ENCODE measurements around the gene PRKAG2. TPM values are rescaled to one million over a fixed set of nuclear protein-coding genes. Genes with fewer than 3 reads are reported as not detected.

The PRKAG2 gene
- total RNA-seq, 2 donors from 2014 or later, result 23.2 to 28.4 TPM

GRCh38 chr7:151773797-151774196 is 103.1 kb downstream of the PRKAG2 start:
- H3K4me1 Mint-ChIP-seq (ENCODE audit: low read depth), result peaks cover 27% of the 10 kb centered on the region
- no peak for ATAC-seq (replicated peaks in 1 of 2)

GRCh38 chr7:151770232-151770631 is 106.7 kb downstream of the PRKAG2 start:
- Mint-ChIP-seq H3K9me3 (no peaks in the 10 kb centered on the region), H3K4me3 (peak overlapping the region; percentile 83 to 90), H3K36me3 (ENCODE audit: insufficient read depth in 2 of 2) (peaks cover 3 to 6% of the 10 kb centered on the region in 2 donors), H3K27ac (peak overlapping the region; percentile 62), H3K4me1 (ENCODE audit: low read depth) (peaks cover 62% of the 10 kb centered on the region), H3K27me3 (ENCODE audit: low read depth) (no peaks in the 10 kb centered on the region)
- ATAC-seq (replicated peaks in 1 of 2) (no peak), DNase-seq (no peak)

More at GRCh38 chr7:151773797-151774196, 103.1 kb downstream of the PRKAG2 start:
- Mint-ChIP-seq H3K36me3 (ENCODE audit: insufficient read depth in 2 of 2) (no peaks in the 10 kb centered on the region), H3K27me3 (ENCODE audit: low read depth) (no peaks in the 10 kb centered on the region), H3K27ac (no peak overlapping the region), H3K4me3 (no peak overlapping the region), H3K9me3 (no peaks in the 10 kb centered on the region)
- DNase-seq, result no peak

GRCh38 chr7:151769188-151769821 is 107.6 kb downstream of the PRKAG2 start:
- Mint-ChIP-seq H3K27me3 (ENCODE audit: low read depth) (no peaks in the 10 kb centered on the region), H3K36me3 (ENCODE audit: insufficient read depth in 2 of 2) (peaks cover 6 to 7% of the 10 kb centered on the region in 2 donors), H3K4me3 (peak overlapping the region; percentile 83 to 90), H3K4me1 (ENCODE audit: low read depth) (peaks cover 65% of the 10 kb centered on the region), H3K9me3 (peaks cover 0 to 3% of the 10 kb centered on the region in 2 donors), H3K27ac (peak overlapping the region; percentile 92)
- DNase-seq (peak; percentile 52 to 61), ATAC-seq (replicated peaks in 1 of 2) (peak; percentile 90 to 91)

GRCh38 chr7:151768805-151769187 is 108.1 kb downstream of the PRKAG2 start:
- DNase-seq, result no peak
- ATAC-seq (replicated peaks in 1 of 2), result no peak
- no peaks in the 10 kb centered on the region for H3K27me3 Mint-ChIP-seq (ENCODE audit: low read depth)
- peak overlapping the region; percentile 83 to 90 for H3K4me3 Mint-ChIP-seq
- H3K4me1 Mint-ChIP-seq (ENCODE audit: low read depth), result peaks cover 65% of the 10 kb centered on the region
- H3K27ac Mint-ChIP-seq, result peak overlapping the region; percentile 92
- H3K9me3 Mint-ChIP-seq, result peaks cover 0 to 3% of the 10 kb centered on the region in 2 donors
- peaks cover 6 to 7% of the 10 kb centered on the region in 2 donors for H3K36me3 Mint-ChIP-seq (ENCODE audit: insufficient read depth in 2 of 2)

- peaks cover 65% of the 10 kb centered on the region for H3K4me1 Mint-ChIP-seq (ENCODE audit: low read depth)
- H3K4me3 Mint-ChIP-seq, result peak overlapping the region; percentile 83 to 90
- H3K36me3 Mint-ChIP-seq (ENCODE audit: insufficient read depth in 2 of 2), result peaks cover 6 to 7% of the 10 kb centered on the region in 2 donors
- ATAC-seq (replicated peaks in 1 of 2), result peak; percentile 60 to 61
- peak in 1 of 2 donors; percentile 32 for DNase-seq
- H3K9me3 Mint-ChIP-seq, result peaks cover 0 to 3% of the 10 kb centered on the region in 2 donors
- H3K27ac Mint-ChIP-seq, result peak overlapping the region; percentile 61
- H3K27me3 Mint-ChIP-seq (ENCODE audit: low read depth), result no peaks in the 10 kb centered on the region
These were observed 109.4 kb downstream of the PRKAG2 start for GRCh38 chr7:151767557-151767956.

- H3K4me1 Mint-ChIP-seq (ENCODE audit: low read depth), result peaks cover 51% of the 10 kb centered on the region
- peaks cover 0 to 3% of the 10 kb centered on the region in 2 donors for H3K9me3 Mint-ChIP-seq
- no peak overlapping the region for H3K4me3 Mint-ChIP-seq
- peaks cover 6 to 7% of the 10 kb centered on the region in 2 donors for H3K36me3 Mint-ChIP-seq (ENCODE audit: insufficient read depth in 2 of 2)
- ATAC-seq (replicated peaks in 1 of 2) (no peak), DNase-seq (no peak)
- H3K27ac Mint-ChIP-seq, result no peak overlapping the region
- H3K27me3 Mint-ChIP-seq (ENCODE audit: low read depth), result no peaks in the 10 kb centered on the region
These were observed 112.6 kb downstream of the PRKAG2 start for GRCh38 chr7:151764056-151764920.

GRCh38 chr7:151763420-151763984 is 113.4 kb downstream of the PRKAG2 start:
- H3K27ac Mint-ChIP-seq, result peak overlapping the region; percentile 59
- peaks cover 0 to 3% of the 10 kb centered on the region in 2 donors for H3K9me3 Mint-ChIP-seq
- H3K4me3 Mint-ChIP-seq, result no peak overlapping the region
- H3K36me3 Mint-ChIP-seq (ENCODE audit: insufficient read depth in 2 of 2), result peaks cover 6 to 7% of the 10 kb centered on the region in 2 donors
- H3K27me3 Mint-ChIP-seq (ENCODE audit: low read depth), result no peaks in the 10 kb centered on the region
- peaks cover 45% of the 10 kb centered on the region for H3K4me1 Mint-ChIP-seq (ENCODE audit: low read depth)
- DNase-seq (no peak), ATAC-seq (replicated peaks in 1 of 2) (no peak)

GRCh38 chr7:151762583-151763245 is 114.2 kb downstream of the PRKAG2 start:
- H3K9me3 Mint-ChIP-seq, result peaks cover 0 to 3% of the 10 kb centered on the region in 2 donors
- no peak for DNase-seq
- H3K36me3 Mint-ChIP-seq (ENCODE audit: insufficient read depth in 2 of 2), result peaks cover 6 to 7% of the 10 kb centered on the region in 2 donors
- no peak overlapping the region for H3K27ac Mint-ChIP-seq
- no peaks in the 10 kb centered on the region for H3K27me3 Mint-ChIP-seq (ENCODE audit: low read depth)
- no peak for ATAC-seq (replicated peaks in 1 of 2)
- H3K4me1 Mint-ChIP-seq (ENCODE audit: low read depth), result peaks cover 37% of the 10 kb centered on the region
- no peak overlapping the region for H3K4me3 Mint-ChIP-seq

GRCh38 chr7:151761957-151762356 is 115.0 kb downstream of the PRKAG2 start:
- Mint-ChIP-seq H3K27ac (no peak overlapping the region), H3K4me1 (ENCODE audit: low read depth) (peaks cover 29% of the 10 kb centered on the region), H3K9me3 (peaks cover 0 to 3% of the 10 kb centered on the region in 2 donors)

GRCh38 chr7:151761231-151761630 is 115.7 kb downstream of the PRKAG2 start:
- ATAC-seq (replicated peaks in 1 of 2) (no peak), DNase-seq (no peak)
- H3K27me3 Mint-ChIP-seq (ENCODE audit: low read depth), result no peaks in the 10 kb centered on the region
- H3K4me1 Mint-ChIP-seq (ENCODE audit: low read depth), result peaks cover 29% of the 10 kb centered on the region
- H3K27ac Mint-ChIP-seq, result no peak overlapping the region
- no peak overlapping the region for H3K4me3 Mint-ChIP-seq
- peaks cover 0 to 3% of the 10 kb centered on the region in 2 donors for H3K9me3 Mint-ChIP-seq
- peaks cover 5 to 7% of the 10 kb centered on the region in 2 donors for H3K36me3 Mint-ChIP-seq (ENCODE audit: insufficient read depth in 2 of 2)

More at GRCh38 chr7:151761957-151762356, 115.0 kb downstream of the PRKAG2 start:
- Mint-ChIP-seq H3K27me3 (ENCODE audit: low read depth) (no peaks in the 10 kb centered on the region), H3K36me3 (ENCODE audit: insufficient read depth in 2 of 2) (peaks cover 6 to 7% of the 10 kb centered on the region in 2 donors), H3K4me3 (no peak overlapping the region)
- ATAC-seq (replicated peaks in 1 of 2) (no peak), DNase-seq (no peak)

GRCh38 chr7:151759591-151760042 is 117.3 kb downstream of the PRKAG2 start:
- DNase-seq, result peak; percentile 68 to 70
- peak; percentile 34 to 37 for ATAC-seq (replicated peaks in 1 of 2)
- no peaks in the 10 kb centered on the region for H3K27me3 Mint-ChIP-seq (ENCODE audit: low read depth)
- H3K4me1 Mint-ChIP-seq (ENCODE audit: low read depth), result peaks cover 30% of the 10 kb centered on the region
- no peak overlapping the region for H3K4me3 Mint-ChIP-seq
- H3K27ac Mint-ChIP-seq, result peak overlapping the region; percentile 78
- no peaks in the 10 kb centered on the region for H3K36me3 Mint-ChIP-seq (ENCODE audit: insufficient read depth in 2 of 2)
- no peaks in the 10 kb centered on the region for H3K9me3 Mint-ChIP-seq

GRCh38 chr7:151758622-151759540 is 118.0 kb downstream of the PRKAG2 start:
- no peaks in the 10 kb centered on the region for H3K27me3 Mint-ChIP-seq (ENCODE audit: low read depth)
- no peak overlapping the region for H3K27ac Mint-ChIP-seq
- ATAC-seq (replicated peaks in 1 of 2) (no peak), DNase-seq (no peak)
- H3K9me3 Mint-ChIP-seq, result no peaks in the 10 kb centered on the region
- H3K36me3 Mint-ChIP-seq (ENCODE audit: insufficient read depth in 2 of 2), result no peaks in the 10 kb centered on the region
- peaks cover 30% of the 10 kb centered on the region for H3K4me1 Mint-ChIP-seq (ENCODE audit: low read depth)
- no peak overlapping the region for H3K4me3 Mint-ChIP-seq
